Measurements from ENCODE around the gene CARNS1.

DNA sequence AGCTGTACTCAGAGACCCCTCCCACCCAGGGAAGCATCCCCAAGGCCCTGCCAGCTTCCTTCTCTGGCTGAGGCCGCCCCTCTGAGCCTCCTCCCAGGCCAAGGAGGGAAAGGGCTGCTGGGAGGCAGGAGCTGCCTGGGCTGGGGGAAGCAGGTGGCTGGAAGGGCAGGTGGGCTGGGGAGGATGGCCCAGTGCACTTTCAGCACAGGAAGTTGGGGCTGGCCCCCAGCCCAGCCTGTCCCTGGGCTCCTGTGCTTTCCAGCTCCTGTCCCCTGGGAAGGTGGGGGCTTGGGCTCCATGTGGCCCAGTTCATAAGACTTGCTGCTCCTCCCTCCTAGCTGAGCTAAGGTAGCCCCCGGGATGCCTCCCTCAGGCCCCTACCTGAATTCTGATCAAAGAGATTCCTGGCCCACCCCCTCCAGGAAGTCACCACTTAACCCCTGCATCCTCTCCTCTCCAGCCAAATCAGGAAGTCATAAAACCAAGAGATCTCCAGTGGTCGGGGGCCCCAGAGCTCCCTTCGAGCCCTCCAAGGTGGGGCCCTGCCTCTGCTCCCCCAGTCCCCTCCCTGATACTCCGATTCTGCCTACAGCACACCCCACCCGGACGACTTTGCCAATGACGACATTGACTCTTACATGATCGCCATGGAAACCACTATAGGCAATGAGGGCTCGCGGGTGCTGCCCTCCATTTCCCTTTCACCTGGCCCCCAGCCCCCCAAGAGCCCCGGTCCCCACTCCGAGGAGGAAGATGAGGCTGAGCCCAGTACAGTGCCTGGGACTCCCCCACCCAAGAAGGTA, 18.7 kb upstream of the CARNS1 start:
- TF ChIP-seq, protein P1, sequence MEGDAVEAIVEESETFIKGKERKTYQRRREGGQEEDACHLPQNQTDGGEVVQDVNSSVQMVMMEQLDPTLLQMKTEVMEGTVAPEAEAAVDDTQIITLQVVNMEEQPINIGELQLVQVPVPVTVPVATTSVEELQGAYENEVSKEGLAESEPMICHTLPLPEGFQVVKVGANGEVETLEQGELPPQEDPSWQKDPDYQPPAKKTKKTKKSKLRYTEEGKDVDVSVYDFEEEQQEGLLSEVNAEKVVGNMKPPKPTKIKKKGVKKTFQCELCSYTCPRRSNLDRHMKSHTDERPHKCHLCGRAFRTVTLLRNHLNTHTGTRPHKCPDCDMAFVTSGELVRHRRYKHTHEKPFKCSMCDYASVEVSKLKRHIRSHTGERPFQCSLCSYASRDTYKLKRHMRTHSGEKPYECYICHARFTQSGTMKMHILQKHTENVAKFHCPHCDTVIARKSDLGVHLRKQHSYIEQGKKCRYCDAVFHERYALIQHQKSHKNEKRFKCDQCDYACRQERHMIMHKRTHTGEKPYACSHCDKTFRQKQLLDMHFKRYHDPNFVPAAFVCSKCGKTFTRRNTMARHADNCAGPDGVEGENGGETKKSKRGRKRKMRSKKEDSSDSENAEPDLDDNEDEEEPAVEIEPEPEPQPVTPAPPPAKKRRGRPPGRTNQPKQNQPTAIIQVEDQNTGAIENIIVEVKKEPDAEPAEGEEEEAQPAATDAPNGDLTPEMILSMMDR (IDR thresholded peaks at IDR 0.05), result no peak
- TF ChIP-seq POLR2A (IDR thresholded peaks at IDR 0.05), result no peak
- TF ChIP-seq POLR2AphosphoS5 (IDR thresholded peaks at IDR 0.05), result no peak
- TF ChIP-seq EP300 (IDR thresholded peaks at IDR 0.05), result no peak
